GM12878 (cell line): Measurements from ENCODE around the gene USP46.

Experiments used
- ASH2L ChIP-seq: fragments of 300-600, 200-600 bp; sonication (generic); IDR thresholded peaks from 2 replicates; pipeline ENCODE4 v1.6.1; 2017; ENCODE audit warnings: low read depth, mild to moderate bottlenecking, borderline replicate concordance
- CTCF ChIP-seq, 3 experiments: IDR thresholded peaks in 2 of 3; conservative IDR thresholded peaks in 1 of 3; 2 replicates each; pipeline ENCODE4 v1.5.1; 2011; ENCODE audit warnings: low read depth in 3 of 3, low read length in 3 of 3, mild to moderate bottlenecking in 3 of 3, control low read depth in 2 of 3, moderate library complexity in 2 of 3, inconsistent platforms in 1 of 3, mixed read lengths in 1 of 3; ENCODE audit not compliant: control insufficient read depth in 2 of 3, insufficient read depth in 1 of 3; ENCODE audit errors: extremely low read depth in 1 of 3
- EGR1 ChIP-seq, 2 experiments: IDR thresholded peaks; 1 replicate in 1 of 2; 2 replicates in 1 of 2; pipeline ENCODE4 v1.6.1; 2011 to 2012; ENCODE audit warnings: low read depth in 2 of 2, low read length in 2 of 2, borderline replicate concordance in 1 of 2, mild to moderate bottlenecking in 1 of 2, moderate library complexity in 1 of 2
- NFIC ChIP-seq: IDR thresholded peaks from 2 replicates; pipeline ENCODE4 v1.6.1; 2012; ENCODE audit warnings: low read depth, mild to moderate bottlenecking, inconsistent platforms, low read length, moderate library complexity
- SRF ChIP-seq, 2 experiments: IDR thresholded peaks; 2 replicates each; pipeline ENCODE4 v1.6.1; 2011; ENCODE audit warnings: low read depth in 2 of 2, low read length in 2 of 2, mild to moderate bottlenecking in 1 of 2, moderate library complexity in 1 of 2
- ZSCAN29 ChIP-seq: fragments of 450-650 bp; IDR thresholded peaks from 2 replicates; pipeline ENCODE4 v1.6.1; 2017; ENCODE audit warnings: mild to moderate bottlenecking, moderate library complexity

GRCh38 chr4:52548818-52549570 is 110.1 kb downstream of the USP46 start:
- TF ChIP-seq CTCF (IDR thresholded peaks at IDR 0.05 in 2 of 3, conservative IDR thresholded peaks at IDR 0.05 in 1 of 3; ENCODE audit: control insufficient read depth in 2 of 3, extremely low read depth in 1 of 3, insufficient read depth in 1 of 3, low read depth in 3 of 3, low read length in 3 of 3), result no peak
- TF ChIP-seq ZSCAN29, result no peak
- no peak for TF ChIP-seq ASH2L
- no peak for TF ChIP-seq EGR1 (IDR thresholded peaks at IDR 0.05; ENCODE audit: borderline replicate concordance in 1 of 2, low read depth in 2 of 2, low read length in 2 of 2)
- TF ChIP-seq NFIC, result no peak
- no peak for TF ChIP-seq SRF (IDR thresholded peaks at IDR 0.05; ENCODE audit: low read depth in 2 of 2, low read length in 2 of 2)
